NCI-H2081 treated with DMSO at 0.1 percent for 48 hours (cell line): ENCODE data around the gene TCP11L2.
"Not testable (repeated sequence)": the region's sequence is repeated elsewhere in the genome, so short reads cannot be mapped to it uniquely, and the experiment has no call there.

ENCODE experiments used
- DNase-seq: peaks from one replicate; lab custom pipeline; 2025; lab: John Stamatoyannopoulos, UW

TCP11L2 gene

DNA sequence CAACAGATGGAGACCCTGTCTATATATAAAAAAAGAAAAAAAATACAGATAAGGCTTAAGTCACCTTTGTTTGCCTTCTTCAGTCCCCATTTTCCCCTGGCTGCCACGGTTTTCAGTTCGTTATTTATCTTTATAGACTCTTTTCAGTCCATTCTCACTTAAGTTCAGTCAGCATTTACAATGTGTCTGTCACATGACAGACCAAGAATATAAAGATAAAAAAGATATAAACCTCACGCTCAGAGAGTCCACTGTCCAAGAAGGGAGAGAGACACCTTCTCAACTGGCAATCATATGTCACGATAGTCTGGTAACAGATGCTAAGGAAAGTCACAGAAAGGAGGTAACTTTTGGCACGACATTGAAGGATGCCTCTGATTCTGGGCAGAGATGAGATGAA lies 41.6 kb downstream of the TCP11L2 start:
- no peak for DNase-seq

GRCh38 chr12:106345746-106346145 lies 43.2 kb downstream of the TCP11L2 start:
- no peak for DNase-seq

DNA sequence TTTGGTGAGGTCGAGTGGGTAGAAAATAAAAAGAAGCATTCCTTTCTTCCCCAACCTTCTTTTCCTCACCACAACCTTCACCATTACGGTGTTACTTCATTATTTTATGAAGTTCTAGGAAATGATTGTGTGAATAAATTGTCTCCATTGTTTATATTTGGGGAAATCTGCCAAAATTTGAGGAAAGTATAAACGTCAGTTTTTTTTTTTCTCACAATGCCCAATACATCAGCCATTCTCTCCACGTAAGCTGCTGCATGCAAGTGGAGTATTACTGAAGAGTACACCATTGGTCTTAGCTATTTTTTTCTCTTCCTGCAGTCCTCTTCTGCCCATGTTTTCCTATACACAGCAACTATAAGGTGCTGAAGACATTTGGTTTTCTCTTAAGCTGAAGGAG lies 45.9 kb downstream of the TCP11L2 start:
- no peak for DNase-seq

GRCh38 chr12:106353175-106353574 lies 50.6 kb downstream of the TCP11L2 start:
- no peak for DNase-seq

DNA sequence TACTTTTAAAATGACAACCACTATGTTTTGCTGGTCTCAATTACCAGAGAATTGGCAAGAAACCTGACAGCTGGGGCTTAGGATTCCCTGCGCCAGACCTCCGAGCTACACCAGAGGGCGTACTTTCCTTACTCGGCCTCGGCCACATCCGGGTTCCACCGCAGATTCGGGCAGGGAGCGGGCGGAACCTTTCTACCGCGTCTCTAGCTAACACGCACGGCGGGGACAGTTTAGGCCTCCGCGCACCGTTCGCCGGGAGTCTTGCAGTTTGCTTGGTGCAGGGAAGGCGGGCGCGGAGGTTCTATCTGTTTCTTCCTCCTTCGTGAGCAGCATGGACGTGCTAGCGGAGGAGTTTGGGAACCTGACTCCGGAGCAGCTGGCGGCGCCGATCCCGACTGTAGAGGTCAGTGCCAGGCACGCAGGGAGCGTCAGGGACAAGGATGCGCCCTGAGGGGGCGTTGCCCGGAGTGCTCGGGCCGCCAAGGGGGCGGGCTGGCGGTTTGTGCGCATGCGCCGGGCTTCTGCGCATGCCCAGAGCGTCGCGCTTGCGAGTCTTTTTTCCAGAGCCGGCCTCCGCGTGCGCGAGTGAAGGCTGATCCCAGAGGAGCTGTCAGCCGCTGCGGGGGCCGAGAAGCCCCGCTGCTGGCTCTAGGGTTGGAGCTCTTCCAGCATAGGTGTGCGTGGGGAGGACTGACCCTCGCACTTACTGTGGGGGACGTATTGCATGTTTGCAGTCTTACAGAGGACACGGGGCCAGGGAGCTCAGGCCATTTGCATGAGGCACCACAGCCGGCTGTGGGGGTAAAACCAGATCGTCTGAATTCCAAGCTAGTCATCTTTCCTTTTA lies 55.2 kb downstream of the TCP11L2 start, which contains the start of gene POLR3B:
Gene POLR3B (plus strand): TSS at position 200 of the 847 bp plus-strand sequence. CDS start 132 bp downstream, at position 332.
- peak; percentile 83 for DNase-seq

DNA sequence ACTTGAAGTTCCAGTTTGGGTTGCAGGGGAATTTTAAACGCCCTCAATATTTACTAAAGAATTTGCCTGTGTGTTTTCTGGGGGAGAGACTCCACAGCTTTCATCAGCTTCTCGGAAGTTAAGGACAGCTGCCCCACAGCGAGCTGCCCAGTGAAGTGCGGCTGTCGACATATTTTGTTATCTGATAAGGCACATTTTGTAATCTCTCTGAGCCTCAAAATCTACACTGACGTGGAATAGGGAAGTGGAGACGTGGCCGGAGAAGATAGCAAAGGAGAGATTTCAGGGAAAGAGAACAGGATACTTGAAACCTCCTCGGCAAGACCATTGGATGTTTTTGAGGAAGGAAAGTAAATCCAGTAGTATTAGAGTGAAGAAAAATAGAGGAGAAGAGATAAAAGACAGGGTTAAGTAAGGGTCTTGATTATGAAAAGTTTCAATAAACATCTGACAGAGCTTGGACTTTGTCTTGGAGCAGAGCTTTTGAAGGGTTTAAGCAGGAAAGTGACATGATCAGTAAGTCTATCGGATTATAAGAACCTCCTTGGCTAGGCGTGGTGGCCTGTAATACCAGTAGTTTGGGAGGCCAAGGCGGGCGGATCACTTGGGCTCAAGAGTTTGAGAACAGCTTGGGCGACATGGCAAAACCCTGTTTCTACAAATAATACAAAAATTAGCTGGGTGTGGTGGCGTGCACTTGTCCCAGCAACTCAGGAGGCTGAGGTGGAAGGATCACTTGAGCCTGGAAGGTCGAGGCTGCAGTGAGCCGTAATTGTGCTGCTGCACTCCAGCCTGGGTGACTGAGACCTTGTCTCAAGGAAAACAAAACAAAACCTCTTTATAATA lies 56.1 kb downstream of the TCP11L2 start:
- no peak for DNase-seq

DNA sequence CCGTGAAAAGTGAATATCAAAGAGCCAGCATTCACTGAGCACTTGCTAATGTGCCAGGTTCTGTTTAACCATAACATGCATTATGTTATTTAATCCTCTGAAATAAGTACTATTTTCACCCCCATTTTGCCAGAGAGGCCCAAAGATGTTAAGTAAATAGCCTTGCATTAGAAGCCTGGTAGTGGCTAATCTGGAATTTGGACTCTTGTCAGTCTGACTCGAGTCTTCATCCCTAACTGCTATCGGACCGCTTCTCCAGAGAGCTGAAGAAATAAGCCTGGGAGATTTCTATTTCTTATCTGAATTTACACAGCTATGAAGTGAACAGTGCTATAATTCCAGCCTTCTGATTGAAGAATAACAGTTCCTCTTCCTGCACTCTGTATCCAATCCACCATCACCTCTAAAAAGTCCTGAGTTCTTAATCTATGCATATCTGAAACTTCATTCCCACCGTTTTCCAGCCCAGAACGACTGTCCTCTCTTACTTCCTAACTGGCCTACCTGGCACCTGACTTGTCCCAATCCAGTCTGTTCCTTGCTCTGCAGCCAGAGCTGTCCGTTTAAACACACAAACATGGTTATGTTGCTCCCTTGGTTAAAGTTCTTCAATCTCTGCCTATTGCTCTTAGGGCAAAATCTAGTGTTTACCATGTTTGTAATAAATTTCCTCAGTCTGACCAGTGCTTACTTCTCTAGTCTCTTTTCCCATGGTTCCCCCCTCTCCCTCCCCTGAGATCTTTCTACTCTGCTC lies 57.3 kb downstream of the TCP11L2 start:
- no peak for DNase-seq

GRCh38 chr12:106360400-106360994 lies 58.0 kb downstream of the TCP11L2 start:
- DNase-seq, result no peak

DNA sequence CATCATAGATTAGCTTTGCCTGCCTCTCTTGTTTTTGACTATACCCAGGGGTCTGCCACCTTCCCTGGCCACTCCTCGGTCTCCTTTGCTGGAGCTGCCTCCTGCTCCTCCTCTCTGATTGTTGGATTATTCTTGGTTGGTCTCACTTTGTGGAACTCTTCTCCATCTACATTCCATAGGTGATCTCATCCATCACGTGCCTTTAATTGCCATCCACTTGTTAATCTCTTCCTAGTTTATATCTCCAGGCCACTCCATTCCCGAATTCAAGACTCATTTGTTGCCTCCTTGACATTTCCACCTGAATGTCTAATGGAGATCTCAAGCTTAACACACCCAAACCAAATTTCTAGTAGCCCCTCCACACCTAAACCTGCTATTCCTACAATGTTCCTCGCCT lies 60.4 kb downstream of the TCP11L2 start:
- DNase-seq, result no peak

DNA sequence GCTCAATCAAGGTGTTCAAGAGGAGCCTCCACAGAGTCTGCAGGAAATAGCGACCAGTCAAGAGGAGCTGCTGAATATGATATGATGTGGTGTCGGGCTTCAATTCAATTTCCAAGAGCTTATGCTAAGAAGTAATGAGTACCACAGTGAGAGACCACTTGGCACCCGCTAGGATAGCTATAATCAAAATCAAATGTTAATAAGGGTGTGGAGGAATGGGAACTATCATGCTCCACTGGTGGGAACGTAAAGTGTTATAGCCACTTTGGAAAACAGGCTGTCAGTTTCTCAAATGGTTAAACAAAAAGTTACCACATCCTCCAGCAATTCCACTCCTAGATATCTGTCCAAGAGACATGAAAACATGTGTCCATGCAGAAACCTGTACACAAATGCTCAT lies 61.7 kb downstream of the TCP11L2 start:
- DNase-seq, result no peak

DNA sequence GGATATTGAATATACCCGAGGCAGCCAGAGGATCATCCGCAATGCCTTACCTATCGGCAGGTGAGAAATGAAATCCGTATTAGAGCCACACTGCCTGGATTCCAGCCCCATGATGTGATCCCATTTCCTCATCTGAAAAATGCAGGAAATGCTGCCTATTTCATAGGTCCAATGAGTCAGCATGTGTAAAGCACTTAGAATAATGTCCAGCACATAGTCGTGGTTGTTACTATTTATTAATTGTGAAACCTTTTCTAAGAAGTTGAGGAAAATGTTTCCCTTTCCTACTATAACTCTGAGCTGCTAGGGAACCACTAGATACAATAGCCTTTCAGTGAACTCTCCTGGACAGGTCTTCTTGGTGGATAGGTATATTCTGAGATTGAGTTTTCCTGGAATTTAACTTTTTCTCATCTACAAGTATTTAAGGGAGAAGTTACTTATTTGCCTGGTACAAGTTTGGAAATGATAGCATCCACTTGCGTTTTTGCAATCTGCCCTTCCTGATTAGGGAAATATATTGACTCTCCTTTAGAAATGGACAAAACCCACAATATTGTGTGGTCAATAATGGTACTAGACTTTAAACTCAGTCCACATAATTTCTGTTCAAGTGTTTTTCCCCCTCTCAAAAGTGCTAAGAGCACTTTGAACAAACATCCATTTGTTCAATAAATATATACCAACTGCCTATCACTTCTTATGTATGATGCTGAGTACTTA lies 67.3 kb downstream of the TCP11L2 start:
- DNase-seq, result no peak

DNA sequence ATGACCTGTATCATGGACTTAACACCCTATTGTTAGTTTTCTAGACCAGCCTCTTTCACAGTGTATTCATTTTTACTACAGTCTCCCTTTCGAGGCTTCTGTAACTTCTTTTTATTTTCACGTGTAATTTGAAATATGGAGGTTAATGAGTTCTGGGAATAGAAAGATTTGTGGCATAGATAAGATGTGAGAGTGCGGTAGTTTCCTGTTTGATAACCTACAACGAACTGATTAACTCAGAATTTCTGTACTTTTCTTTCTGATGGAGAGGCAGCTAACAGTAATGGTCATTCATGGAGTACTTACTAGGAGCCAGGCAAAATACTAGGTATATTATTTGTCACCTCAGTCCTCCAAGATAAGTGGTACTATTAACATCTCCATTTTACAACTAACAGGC lies 76.3 kb downstream of the TCP11L2 start:
- DNase-seq, result no peak

DNA sequence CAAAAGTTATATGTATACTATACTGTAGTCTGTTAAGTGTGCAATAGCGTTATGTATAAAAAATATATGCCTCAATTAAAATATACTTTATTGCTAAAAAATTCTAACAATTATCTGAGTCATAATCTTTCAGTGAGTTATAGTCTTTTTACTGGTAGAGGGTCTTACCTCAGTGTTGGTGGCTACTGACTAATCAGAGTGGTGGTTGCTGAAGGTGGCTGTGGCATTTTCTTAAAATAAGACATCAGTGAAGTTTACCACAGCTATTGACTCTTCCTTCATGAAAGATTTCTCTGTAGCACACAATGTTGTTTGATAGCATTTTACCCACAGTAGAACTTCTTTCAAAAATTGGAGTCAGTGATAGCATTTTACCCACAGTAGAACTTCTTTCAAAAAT lies 78.4 kb downstream of the TCP11L2 start:
- no peak for DNase-seq

DNA sequence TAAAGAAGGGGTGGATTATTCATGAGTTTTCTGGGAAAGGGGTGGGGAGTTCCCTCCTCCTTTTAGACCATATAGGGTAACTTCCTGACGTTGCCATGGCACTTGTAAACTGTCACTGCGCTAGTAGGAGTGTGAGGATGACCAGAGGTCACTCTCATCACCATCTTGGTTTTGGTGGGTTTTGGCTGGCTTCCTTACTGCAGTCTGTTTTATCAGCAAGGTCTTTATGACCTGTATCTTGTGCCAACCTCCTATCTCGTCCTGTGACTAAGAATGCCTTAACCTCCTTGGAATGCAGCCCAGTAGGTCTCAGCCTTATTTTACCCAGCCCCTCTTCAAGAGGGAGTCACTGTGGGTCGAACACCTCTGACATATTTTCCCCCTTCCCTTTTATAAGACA lies 79.3 kb downstream of the TCP11L2 start:
- DNase-seq, result not testable (repeated sequence)

DNA sequence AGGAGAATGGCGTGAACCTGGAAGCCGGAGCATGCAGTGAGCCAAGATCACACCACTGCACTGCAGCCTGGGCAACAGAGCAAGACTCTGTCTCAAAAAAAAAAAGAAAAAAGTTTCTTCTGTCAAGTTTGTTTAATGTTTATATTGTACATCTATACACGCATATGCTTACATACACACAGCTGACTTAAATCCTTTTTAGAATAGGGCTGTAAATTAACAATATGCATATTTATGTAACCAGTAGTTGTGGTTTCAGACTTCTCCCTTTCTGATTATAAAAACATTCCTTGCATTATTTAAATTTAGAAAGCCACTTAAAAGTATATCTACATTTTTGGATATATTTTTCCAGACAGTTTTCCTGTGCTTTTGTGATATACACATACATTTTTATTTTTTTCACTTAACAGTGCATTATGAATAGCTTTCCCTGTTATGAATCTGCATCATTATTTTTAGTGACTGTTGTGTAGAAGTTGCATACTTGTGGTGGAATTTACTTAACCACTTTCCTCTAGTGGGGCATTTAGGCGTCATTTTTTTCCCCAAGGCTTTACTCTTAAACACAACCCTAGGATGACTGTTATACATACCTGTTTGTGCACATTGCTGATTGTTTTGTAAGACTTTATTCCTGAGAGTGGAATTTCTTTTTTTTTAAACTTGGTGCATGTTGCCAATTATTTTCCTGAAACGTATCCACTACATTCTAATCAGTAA lies 84.4 kb downstream of the TCP11L2 start:
- no peak for DNase-seq

GRCh38 chr12:106387848-106388377 lies 85.4 kb downstream of the TCP11L2 start:
- DNase-seq, result no peak

DNA sequence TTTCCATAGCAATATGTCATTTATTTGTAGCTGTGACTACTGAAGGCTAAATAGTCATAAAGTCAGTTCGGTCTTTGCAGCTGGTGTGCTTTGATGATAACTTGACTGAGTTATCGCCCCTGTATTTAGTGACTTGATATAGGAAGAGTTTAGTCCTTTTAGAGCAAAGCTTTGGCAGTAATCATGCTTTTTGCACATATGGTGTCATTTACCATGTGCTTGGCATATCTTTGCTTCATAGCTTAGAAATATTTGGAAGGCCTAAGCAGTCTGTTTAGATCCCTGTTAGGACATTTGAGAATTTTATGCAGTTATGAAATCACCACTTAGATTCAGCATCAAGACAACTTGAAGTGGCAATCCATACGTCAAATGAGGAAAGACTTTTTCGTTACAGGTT lies 86.6 kb downstream of the TCP11L2 start:
- no peak for DNase-seq

DNA sequence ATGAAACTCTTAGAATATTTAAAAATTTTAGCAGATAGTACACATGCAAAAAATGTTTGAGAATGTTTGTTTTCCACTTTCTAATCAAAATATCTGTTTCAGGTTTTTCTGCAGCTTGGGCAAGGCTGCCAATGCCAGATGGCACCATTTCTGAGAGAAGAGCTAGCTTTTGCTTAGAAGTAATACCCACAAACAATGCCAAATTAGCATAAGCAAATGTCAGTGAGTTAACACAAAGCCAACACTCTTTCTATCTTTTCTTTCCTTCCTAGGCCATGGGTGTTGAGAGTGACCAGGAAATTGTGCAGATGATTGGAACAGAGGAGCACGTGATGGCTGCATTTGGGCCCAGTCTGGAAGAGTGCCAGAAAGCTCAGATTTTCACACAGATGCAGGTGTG lies 90.2 kb downstream of the TCP11L2 start:
- no peak for DNase-seq
